DMS114 treated with DMSO at 0.1 percent for 48 hours (cell line): ENCODE measurements around the gene CNKSR3.

Experiments
- DNase-seq: peaks from one replicate; lab custom pipeline; 2025; ENCODE audit not compliant: unreplicated experiment; lab: John Stamatoyannopoulos, UW

The CNKSR3 gene

DNA sequence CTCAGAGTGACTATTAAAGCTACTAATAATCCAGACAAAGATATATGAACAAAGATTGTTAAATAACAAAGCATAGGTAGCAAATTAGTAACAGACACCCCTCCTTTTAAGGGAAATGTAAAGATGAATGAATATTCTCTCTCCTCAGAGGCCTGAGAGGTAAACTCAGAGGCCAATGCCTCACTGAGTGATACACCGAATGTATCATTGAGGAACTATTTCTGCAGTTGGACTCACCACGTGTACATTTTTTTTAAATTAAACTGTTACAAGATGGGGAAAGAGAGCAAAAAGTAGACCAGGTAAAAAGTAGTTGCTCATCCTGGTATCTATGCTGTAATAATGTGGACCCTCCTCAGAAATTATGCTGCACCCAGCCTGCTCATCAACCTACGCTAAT, 81.6 kb downstream of the CNKSR3 start:
- DNase-seq: no peak

DNA sequence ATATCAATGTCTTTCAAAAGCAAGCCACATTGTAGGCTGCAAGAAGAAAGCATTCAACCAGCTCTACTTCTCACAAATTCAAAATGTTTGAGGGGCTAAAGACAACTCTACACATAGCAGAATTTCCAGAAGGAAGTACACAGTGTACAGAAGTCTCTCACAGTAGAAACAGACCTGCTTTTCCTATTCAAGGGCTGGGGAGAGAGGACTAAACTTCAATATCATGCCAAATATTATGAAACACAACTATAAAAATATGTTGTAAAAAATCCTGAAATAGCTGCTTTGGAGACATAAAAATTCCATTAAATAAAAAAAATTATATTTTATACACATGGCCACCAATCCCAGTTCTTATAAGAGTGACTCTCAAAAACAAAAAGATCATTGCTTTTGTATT, 83.0 kb downstream of the CNKSR3 start:
- DNase-seq: no peak

DNA sequence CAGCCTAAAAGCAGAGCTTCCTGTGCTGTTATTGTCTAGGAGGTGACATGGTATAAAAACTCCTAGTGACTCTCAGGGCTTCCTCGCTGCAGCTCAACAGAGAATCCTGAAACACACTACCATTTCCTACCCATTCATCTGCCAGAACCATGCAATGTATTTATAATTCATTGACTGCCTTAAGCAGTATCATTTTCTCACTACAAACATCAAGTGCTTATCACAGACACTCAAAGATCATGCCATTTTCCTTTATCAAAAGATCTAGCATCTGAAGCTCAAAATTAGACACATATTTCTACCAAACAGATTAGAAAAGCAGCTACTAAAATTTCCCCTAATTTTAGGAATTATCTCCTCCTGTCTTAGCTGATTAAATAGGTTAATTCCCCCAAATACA, 83.5 kb downstream of the CNKSR3 start:
- no peak for DNase-seq

DNA sequence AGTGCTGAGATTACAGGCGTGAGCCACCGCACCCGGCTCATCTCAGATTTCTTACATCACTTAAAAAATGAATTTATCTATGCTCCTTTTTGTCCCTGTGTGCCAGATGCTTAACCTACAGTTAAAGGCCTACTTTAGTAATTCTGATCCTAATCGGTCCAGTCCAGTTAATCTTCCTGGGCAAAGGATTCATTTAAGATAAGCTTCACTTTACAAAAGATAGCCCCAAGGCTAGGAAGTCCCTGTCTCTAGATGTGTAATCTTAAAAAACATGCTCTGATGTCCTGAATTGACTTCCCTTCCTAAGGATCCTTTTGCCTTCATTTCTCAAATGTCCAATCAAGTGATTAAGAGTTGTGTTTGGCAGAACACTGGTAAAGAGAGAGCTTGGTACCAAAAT, 85.5 kb downstream of the CNKSR3 start:
- no peak for DNase-seq

DNA sequence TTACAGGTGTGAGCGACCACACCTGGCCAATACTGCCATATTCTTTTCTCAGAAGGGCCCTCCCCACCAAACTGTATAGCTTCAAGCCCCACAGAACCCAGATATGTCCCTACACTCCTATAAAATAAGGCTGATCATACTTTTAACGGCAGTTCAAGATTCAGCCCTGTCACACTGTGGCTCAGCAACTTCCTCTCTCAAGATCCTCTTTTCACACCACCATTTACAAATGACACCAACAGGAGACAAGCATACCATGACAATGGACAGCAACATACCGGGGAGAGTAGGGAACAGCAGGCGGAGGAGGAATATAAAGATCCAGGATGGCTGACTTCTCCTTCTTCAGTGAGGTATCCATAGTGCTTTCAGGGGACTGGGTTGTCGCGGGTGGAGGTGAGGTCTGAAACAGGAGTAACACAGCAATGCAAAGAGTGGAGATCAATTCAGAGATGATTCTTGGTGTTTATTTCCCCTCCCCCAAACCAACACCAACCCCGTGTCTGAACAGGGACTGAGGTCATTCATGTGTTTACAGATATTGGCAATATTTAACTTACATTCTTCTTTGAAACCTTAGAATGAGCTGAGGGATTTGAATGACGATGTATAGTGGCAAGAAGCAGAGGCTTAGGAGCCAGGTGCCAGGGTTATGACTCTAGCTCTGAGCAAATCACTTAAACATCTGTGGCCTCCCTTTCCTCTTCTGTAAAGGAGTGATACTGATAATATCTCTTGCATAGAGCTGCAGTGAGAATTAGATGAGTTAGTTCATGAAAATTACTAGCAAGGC, 96.3 kb downstream of the CNKSR3 start:
- DNase-seq: no peak

DNA sequence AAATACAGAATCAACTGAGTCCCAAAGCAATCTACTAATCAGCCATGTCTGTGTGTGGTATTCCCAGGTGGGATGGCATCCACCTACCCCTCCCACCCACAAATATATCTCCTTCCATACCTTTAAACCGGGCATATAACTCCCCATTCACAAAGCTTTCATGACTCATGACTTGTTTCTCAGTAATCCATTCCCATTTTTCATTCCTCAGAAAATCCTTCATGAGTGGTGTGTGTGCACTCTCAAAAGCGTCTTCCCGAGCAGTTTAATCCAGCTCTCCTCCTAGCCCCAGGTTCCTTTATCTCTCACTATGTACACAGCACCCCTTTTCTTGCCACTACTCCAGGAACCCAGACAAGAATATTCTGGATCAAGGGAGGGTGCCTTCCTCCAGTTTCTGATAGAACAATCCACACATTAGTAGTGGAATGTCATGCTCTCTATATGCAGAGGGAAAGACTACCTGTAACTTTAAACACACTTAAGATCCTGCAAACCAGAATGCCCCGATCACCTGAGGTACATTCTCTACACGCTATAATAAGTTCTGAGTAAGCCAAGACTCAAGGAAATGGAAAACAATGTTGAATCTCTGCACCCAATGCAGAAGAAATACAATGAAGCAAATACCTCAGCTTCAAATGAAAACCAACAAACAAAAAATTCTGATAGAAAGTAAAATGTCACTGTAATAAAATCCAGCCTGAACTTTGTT, 98.2 kb downstream of the CNKSR3 start:
- no peak for DNase-seq

DNA sequence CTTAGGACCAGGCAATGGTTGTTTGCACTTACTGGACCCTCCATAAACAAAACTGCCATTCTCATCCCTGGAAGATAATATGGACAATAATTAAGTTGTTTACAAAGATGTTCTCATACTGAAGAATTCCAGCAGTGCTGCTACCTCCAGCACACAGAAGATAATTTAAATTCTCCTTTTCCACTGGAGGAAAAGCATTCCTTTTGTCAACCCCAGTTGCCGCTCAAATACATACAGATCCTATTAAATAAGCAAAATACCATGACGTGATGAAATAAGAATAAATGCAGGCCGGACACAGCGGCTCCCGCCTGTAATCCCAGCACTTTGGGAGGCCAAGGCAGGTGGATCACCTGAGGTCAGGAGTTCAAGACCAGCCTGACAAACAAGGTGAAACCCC, 99.4 kb downstream of the CNKSR3 start:
- no peak for DNase-seq

DNA sequence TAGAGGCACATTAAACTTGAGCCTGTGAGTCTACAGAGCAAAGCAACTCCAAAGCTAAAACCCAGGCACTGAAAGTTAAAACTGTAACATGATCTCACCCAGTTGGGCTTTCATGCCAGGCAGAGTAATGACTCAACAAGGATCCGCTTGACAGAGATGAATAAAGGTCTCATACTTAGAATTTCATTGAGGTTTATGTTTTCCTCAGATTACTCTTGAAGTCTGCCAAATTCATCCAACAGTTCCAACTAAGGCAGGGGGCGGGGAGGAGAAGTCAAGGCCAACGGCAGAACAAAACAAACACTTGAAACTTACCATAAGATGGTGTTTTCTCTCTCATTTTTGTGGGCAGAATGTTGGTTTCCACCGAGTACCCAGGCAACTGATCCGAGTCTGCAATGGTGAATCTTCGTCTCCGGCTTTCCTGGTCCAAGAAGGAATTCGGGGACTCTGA, 99.8 kb downstream of the CNKSR3 start:
- no peak for DNase-seq

DNA sequence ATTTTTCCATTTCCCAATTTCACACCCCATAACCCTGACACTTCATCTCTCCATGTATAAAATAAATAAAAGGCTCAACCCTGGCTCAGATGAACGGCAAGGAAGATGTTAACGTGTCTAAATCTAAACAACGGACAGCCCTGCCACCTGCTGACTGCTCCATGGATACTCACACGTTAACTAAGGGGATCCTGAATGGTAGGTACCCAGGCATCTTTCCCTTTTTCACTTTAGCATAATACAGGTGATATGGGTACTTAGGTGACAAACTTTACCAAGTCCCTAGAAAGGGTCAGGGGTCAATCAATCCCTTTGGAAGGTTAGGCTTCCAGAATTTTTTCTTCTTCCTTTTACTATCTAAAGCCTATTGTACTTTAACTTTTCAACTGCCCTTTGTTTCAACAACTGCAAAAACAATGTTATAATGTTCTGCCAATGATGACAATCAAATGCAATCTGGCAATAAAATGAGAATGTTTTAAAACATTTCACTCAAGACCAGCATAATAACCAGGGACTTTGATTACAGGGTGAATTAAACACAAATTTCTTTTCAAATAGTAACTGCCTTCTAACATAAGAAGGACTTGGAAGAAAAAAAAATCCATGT, 101.5 kb downstream of the CNKSR3 start:
- no peak for DNase-seq

DNA sequence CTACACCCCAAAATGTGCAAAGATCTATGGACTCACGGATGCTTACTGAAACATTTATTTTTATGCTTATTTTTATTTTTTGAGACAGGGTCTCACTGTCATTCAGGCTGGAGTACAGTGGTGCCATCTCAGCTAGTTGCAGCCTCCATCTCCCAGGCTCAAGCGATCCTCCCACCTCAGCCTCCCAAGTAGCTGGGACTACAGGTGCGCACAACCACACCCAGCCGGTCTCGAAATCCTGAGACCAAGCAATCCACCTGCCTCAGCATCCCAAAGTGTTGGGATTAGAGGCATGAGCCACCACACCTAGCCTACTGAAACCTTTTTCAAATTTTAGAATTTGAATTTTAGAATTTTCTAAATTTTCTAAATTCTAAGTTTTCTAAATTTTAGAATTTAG, 103.0 kb downstream of the CNKSR3 start:
- no peak for DNase-seq

DNA sequence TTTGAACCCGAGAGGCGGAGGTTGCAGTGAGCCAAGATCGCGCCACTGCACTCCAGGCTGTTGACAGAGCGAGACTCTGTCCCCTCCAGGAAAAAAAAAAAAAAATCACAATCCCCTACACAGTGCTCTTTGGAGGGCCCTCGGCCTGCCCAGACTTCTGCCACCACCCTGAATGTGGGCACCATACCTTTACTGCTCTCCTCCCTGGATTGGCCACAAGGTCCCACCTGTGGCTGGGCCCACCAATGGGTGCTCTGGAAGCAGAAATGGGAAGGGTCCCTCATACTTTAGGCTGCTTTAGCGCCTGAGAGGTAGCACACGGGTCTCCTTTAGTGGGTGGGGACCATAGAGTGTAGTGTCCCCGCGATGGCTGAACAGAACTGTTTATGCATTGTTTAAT, 103.6 kb downstream of the CNKSR3 start:
- DNase-seq: no peak

DNA sequence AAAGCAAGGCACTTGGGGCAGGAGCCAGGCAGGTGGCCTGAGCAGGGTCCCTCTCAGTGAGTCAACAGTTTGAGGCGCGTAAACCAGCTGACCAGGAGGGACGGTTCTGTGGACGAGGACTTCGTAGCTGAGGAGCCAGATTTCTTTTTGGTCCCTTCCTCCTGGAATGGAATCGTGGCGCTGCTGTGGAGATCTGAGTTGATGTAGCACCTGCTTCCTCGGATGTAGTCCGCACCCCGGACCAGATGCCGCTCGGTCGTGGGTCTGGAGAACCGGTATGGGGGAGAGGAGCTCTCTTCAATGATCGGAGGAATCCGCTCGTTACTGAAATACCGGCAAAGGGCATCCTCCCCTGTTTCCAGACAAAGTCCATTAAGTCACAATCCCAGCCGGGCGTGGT, 104.2 kb downstream of the CNKSR3 start:
- no peak for DNase-seq

DNA sequence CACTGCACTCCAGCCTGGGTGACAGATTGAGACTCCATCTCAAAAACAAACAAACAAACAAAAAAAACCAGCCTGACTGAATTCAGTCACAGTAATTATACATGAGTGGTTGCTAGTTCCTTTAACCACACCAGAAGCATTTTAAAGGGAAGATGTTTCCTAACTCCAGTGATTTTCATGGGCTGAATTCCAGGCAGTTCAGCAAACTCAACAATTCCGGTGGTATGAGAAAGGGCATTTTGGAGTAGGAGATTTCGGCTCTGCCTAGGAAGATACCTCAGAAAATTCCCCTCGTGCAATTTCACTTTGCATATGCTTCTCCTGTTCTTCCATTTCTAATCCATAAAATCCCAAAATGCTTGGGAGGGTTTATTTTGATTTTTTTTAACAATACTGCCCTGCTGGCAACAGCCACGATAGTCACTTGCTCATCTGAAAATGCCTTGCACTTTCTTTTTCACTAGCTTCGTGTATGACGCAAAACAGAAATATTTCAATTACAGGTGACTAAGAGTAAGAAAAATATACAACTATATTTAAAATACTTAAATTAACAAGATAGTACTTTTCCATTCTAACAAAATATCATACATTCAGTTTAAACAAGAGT, 105.6 kb downstream of the CNKSR3 start:
- no peak for DNase-seq

DNA sequence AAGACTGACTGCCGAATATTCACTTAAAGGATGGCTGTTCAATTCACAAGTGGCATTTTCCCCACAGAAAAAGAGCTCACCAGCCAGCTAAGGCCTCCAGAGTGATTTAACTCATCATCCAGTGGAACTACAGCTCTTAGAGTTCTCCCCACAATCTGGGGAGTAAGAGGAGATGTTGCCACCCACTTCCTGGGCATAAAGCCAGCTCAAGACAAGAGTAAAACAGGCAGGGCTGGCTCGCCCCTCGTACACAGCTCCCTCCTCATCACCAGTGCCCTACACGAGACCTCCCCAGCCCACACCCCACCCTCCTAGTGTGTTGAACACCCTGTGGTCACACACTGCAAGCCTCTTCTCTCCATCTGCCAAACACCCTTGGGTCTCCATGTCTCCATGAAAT, 106.7 kb downstream of the CNKSR3 start:
- no peak for DNase-seq

DNA sequence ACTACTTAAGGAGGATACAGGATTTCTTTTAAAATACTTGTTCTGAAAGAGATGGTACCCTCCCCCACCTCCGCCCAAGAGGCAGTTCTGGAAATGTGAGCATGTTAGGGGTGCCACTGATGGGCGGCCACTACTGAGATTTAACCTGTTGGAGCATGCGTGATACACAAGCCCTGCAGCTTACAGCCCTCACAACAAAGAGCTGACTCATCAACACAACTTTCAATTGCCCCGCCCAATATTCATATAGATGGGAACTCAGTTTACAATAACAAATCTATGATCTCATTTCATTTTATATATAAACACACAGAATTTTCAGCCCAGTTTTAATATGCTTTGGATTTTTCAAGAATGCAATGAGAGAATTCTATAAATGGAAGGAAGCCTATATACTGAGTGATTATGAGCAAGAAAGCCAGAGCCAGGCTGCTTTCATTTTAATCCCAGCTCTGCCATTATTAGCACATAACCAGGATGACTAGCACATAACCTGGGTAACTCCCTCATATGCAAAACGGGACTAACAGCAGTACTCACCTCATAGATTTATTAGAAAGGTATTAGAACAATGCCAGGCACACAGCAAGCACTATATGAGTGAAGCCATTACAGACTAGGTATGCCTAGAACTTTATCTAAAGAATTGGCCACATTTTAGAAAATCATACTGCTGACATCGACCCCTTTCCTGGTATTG, 108.3 kb downstream of the CNKSR3 start:
- DNase-seq: no peak

DNA sequence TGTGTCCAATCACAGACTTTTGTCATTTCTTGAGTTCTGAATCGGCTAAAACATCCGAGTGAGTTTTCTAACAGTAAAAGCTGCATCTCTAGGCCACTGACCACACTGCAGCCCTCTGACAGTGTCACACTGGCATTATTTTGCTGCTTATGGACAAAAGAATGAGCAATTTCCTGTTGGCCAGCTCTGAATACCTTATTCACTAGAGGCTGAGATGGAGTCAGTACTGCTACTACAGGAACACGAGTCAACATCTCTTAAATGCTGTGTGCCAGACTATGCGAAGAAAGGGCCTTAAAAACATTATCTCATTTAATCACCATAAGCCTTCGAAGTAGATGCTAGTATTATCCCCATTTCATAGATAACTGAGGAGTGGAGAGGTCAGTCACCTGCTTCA, 111.4 kb downstream of the CNKSR3 start:
- no peak for DNase-seq

DNA sequence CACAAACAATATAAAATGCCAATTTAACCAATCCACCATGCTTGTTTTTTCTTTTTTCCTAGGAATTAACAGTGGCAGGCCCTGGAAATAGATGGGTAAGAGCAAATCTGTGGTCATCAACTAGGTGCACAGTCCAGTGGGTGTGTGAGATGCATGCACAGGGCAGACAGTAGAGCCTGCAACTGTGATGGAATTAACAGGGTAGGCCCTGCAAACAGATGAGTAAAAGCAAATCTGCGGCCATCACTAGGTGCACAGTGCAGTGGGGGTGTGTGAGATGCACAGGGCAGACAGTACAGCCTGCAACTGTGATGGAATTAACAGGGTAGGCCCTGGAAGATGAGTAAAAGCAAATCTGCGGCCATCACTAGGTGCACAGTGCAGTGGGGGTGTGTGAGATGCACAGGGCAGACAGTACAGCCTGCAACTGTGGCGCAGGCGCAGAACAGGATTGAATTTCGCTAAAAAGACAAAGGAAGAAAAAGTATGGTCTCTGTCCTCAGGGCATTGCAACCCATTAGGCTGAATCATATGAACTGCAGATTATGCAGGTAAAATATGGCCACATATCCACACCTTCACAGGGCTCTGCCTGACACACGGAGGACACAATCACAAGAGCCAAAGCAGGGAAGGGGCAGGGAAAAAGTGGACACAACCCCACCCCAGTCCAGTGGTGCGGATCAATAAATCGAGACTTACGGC, 112.8 kb downstream of the CNKSR3 start:
- DNase-seq: no peak

DNA sequence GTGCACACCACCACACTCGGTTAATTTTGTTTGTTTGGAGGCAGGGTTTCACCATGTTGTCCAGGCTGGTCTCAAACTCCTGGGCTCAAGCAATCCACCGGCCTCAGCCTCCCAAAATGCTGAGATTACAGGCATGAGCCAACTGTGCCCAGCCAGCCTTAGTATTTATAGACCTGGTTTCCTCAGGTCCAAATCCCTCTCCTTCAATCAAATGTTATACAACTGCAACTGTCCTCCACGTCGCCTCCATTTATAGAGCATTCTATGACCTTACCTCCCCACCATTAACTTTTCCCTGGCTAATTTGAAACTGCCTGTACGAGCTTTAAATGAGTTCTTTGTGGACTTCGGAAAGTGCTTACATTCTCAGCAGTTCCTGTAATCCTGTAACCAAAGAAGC, 114.6 kb downstream of the CNKSR3 start:
- no peak for DNase-seq

DNA sequence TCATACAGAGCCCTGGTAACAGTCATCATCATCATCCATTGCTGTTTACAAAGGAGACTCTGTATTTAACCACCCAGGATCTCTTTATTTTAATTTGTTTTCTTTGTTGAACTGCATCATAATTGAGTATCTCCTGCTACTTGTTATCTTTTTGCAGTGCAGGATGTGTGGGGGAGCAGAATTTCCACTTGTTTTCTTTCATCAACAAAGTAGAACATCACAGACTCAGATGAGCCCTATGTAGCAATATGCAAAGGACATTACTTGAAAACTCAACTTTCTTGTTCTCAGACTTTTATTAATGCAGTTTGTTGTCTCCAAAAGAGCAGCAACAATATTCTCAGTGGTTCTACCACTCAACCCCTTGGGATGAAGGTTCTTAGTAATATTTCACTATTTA, 115.2 kb downstream of the CNKSR3 start:
- DNase-seq: no peak

DNA sequence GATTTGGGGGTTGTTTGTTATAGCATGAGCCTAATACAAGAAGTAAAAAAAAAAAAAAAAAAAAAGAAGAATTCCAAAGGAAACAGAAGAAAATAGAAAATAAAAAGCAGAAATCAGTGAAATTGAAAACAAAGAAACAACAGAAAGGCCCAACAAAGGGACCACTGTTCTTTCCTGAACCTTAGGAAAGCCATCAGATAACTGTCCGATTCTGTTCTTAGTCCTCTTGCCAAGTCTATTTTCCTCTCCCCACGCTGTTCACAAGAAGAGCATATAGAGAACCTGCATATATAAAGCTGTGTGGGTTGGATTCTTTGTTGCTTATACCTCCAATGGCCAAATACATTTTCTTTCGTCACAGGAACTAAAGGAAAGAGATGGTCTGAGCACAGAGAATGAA, 115.9 kb downstream of the CNKSR3 start:
- no peak for DNase-seq

DNA sequence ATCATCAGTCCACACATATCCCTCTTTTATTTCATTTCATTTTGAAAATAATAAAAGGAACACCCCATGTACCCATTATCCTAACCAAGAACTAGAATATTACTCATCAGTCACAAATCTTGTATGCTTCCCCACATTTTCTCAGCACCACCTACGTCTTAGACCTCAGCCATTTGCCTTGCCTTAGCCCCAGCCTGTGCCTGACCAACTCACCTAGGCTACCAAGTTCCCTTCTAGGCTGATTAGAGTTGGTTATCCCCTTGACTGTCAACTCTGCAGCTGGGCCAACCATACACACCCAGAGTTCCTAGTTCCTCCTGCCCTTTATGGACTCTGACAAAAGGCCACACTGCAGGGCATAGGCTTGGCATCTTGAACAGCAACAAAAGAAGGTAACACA, 120.5 kb downstream of the CNKSR3 start:
- DNase-seq: no peak
